K562 (cell line): ENCODE results near the gene AP1B1. TPM values are rescaled to one million over a fixed set of nuclear protein-coding genes. Genes with fewer than 3 reads are reported as not detected.

ENCODE experiments used
- ATAC-seq: fragments of 200-7000 bp; cut with Tn5 transposase; 3 replicates; pipeline ENCODE4 v1.9.1; 2020; ENCODE audit warnings: moderate library complexity
- BruUV-seq: library from RNA; stranded (reverse); fragments of 400-500 nt; replicated peaks from 2 replicates; lab custom pipeline; 2021; lab: Mats Ljungman, UMichigan
- CTCF ChIA-PET: fragments of 300-600 bp; formaldehyde crosslinking; extraction: SDS; loops from one replicate; lab custom pipeline; 2021; ENCODE audit warnings: low intra/inter-chr PET ratio; lab: Yijun Ruan, JAX
- POLR2A ChIA-PET: fragments of 300-600, 350-650 bp; sonication (Branson Sonifier 250); formaldehyde crosslinking; extraction: SDS; loops from one replicate; lab custom pipeline; 2021; ENCODE audit warnings: antibody characterized with exemption, inconsistent platforms; lab: Yijun Ruan, JAX
- DNase-seq, 4 experiments: peaks; one replicate each; pipeline versions ENCODE4 v3.0.0 to v3.0.0-alpha.2; 2011 to 2018; ENCODE audit warnings: low spot score in 3 of 4, mixed read lengths in 3 of 4; ENCODE audit errors: extremely low read depth in 1 of 4
- FAIRE-seq: peaks from 2 replicates; lab custom pipeline; 2011; peaks lifted over from hg19 to GRCh38; lab: Jason Lieb, UNC
- H2AFZ ChIP-seq: 2 replicates; pipeline ENCODE4 v1.6.0; 2011; ENCODE audit warnings: low read depth, low read length, control low read depth, inconsistent platforms
- H3K27ac ChIP-seq: fragments of 200-600 bp; 3 replicates; pipeline ENCODE4 v1.8.0; 2011; ENCODE audit warnings: low read depth, mild to moderate bottlenecking, control low read depth, inconsistent platforms, low read length, moderate library complexity, mixed read lengths; ENCODE audit errors: extremely low read depth
- H3K27me3 ChIP-seq, 2 experiments: fragments of 300-600 bp in 1 of 2; 2 replicates in 1 of 2; 3 replicates in 1 of 2; pipeline versions ENCODE4 v1.6.0 to v1.8.0; 2011; ENCODE audit warnings: inconsistent platforms in 2 of 2, low read length in 2 of 2, mild to moderate bottlenecking in 1 of 2, mixed read lengths in 1 of 2, moderate library complexity in 1 of 2; ENCODE audit not compliant: control insufficient read depth in 2 of 2, insufficient read depth in 2 of 2
- H3K36me3 ChIP-seq: fragments of 300-600 bp; 3 replicates; pipeline ENCODE4 v1.8.0; 2011; ENCODE audit warnings: mild to moderate bottlenecking, low read length, inconsistent platforms; ENCODE audit not compliant: control insufficient read depth, insufficient read depth
- H3K4me1 ChIP-seq, 2 experiments: fragments of 200-600 bp in 1 of 2; replicated peaks in 1 of 2; 2 replicates in 1 of 2; 3 replicates in 1 of 2; pipeline versions ENCODE4 v1.5.1 to v1.8.0; 2011; ENCODE audit warnings: inconsistent platforms in 2 of 2, low read length in 2 of 2, mild to moderate bottlenecking in 1 of 2, mixed read lengths in 1 of 2, moderate library complexity in 1 of 2; ENCODE audit not compliant: control insufficient read depth in 2 of 2, insufficient read depth in 2 of 2
- H3K4me2 ChIP-seq: 2 replicates; pipeline ENCODE4 v1.6.1; 2011; ENCODE audit warnings: low read length, control low read depth, inconsistent platforms, mixed read lengths; ENCODE audit not compliant: insufficient read depth
- H3K4me3 ChIP-seq: fragments of 200-600 bp; sonication (generic), shearing (Covaris generic); 2 replicates; pipeline ENCODE4 v1.5.1; 2016; ENCODE audit warnings: control low read depth, inconsistent platforms
- H3K79me2 ChIP-seq: fragments of 200-600 bp; 3 replicates; pipeline ENCODE4 v1.8.0; 2011; ENCODE audit warnings: low read length, inconsistent platforms; ENCODE audit not compliant: control insufficient read depth, insufficient read depth
- H3K9ac ChIP-seq, 2 experiments: 2 replicates each; pipeline versions ENCODE4 v1.6.0 to v1.6.1; 2011; ENCODE audit warnings: low read depth in 2 of 2, low read length in 2 of 2, control low read depth in 1 of 2, inconsistent platforms in 1 of 2, mild to moderate bottlenecking in 1 of 2, mixed read lengths in 1 of 2; ENCODE audit not compliant: insufficient read depth in 1 of 2
- H3K9me1 ChIP-seq: one replicate; pipeline ENCODE4 v1.6.0; 2011; ENCODE audit warnings: inconsistent platforms, mild to moderate bottlenecking, low read length, moderate library complexity; ENCODE audit not compliant: control insufficient read depth, insufficient read depth
- H3K9me3 ChIP-seq: replicated peaks from 2 replicates; pipeline ENCODE4 v1.5.1; 2011; ENCODE audit warnings: low read depth, low read length, inconsistent platforms; ENCODE audit not compliant: control insufficient read depth, insufficient read depth
- H4K20me1 ChIP-seq: replicated peaks from 2 replicates; pipeline ENCODE4 v1.6.1; 2011; ENCODE audit warnings: low read length, inconsistent platforms, mixed read lengths; ENCODE audit not compliant: control insufficient read depth, insufficient read depth
- CHD2 ChIP-seq: IDR thresholded peaks from 2 replicates; pipeline ENCODE4 v1.6.1; 2011; ENCODE audit warnings: low read depth, low read length
- EWSR1 ChIP-seq: fragments of 450-650 bp; IDR thresholded peaks from 2 replicates; pipeline ENCODE4 v1.6.1; 2018; ENCODE audit warnings: borderline replicate concordance, mild to moderate bottlenecking, low read depth, moderate library complexity; ENCODE audit not compliant: partially characterized antibody
- KDM1A ChIP-seq, 2 experiments: fragments of 450-650 bp; IDR thresholded peaks; 2 replicates each; pipeline ENCODE4 v1.6.1; 2016; ENCODE audit warnings: mild to moderate bottlenecking in 2 of 2
- NCOA1 ChIP-seq: fragments of 450-650 bp; IDR thresholded peaks from 2 replicates; pipeline ENCODE4 v1.6.1; 2016; ENCODE audit warnings: low read depth
- ZBTB40 ChIP-seq, 2 experiments: fragments of 450-650 bp in 1 of 2; sonication (generic) in 1 of 2; formaldehyde crosslinking in 1 of 2; IDR thresholded peaks; 2 replicates each; pipeline versions ENCODE4 v1.7.1 to v1.9.0; 2016 to 2022; ENCODE audit warnings: inconsistent platforms in 1 of 2, mild to moderate bottlenecking in 1 of 2, missing genetic modification reagents in 1 of 2
- ZNF592 ChIP-seq: fragments of 450-650 bp; IDR thresholded peaks from 2 replicates; pipeline ENCODE4 v1.6.1; 2017; ENCODE audit warnings: antibody characterized with exemption, mild to moderate bottlenecking
- WGBS: fragments of 100-300 bp; shearing (Covaris generic); methylation state at CpG from one replicate; pipeline ENCODE4 v1.1.6; 2016; ENCODE audit warnings: low coverage, mixed read lengths; ENCODE audit not compliant: insufficient coverage; ENCODE audit errors: missing lambda C conversion rate; 5-methylcytosine and 5-hydroxymethylcytosine counted together
- in situ Hi-C: fragments of 300-500 bp; cut with MboI; formaldehyde crosslinking; loops from 4 replicates; pipeline ENCODE4 v1.15.0; 2018; ENCODE audit warnings: inconsistent platforms, mixed read lengths
- intact Hi-C: fragments of 100-400 bp; cut with micrococcal nuclease; formaldehyde crosslinking; loops from 2 replicates; pipeline ENCODE4 v1.14.2; 2022
- polyA plus RNA-seq, 8 experiments: library from polyadenylated mRNA; depleted of rRNA in 4 of 8; stranded (reverse) in 5 of 8; unstranded in 3 of 8; fragments of >200 nt; fragmentation: Nextera tagmentation in 2 of 8; fragmentation: Illumina TruSeq in 1 of 8; extraction: Ambion mirVana in 2 of 8; extraction: Trizol in 1 of 8; gene quantifications; 2 replicates each; pipeline versions ENCODE4 v1.2.1 to v1.2.3, GENCODE V29; 2011 to 2014; ENCODE audit warnings: inconsistent platforms in 1 of 8, missing spikeins in 1 of 8
- total RNA-seq, 7 experiments: library from RNA; depleted of rRNA in 6 of 7; stranded (reverse); fragments of >200 nt in 6 of 7; fragmentation: Illumina TruSeq in 2 of 7; extraction: Trizol in 2 of 7; gene quantifications; 2 replicates each; pipeline versions ENCODE4 v1.2.1 to v1.2.3, GENCODE V29; 2011 to 2021; ENCODE audit warnings: low replicate concordance in 1 of 7

The AP1B1 gene
- total and polyA plus RNA-seq, 9 of the 15 experiments (the other 6 are each of a cell fraction or from before 2014, with no cell fraction given): 1.2 to 60.9 (median 30.1) TPM

DNA sequence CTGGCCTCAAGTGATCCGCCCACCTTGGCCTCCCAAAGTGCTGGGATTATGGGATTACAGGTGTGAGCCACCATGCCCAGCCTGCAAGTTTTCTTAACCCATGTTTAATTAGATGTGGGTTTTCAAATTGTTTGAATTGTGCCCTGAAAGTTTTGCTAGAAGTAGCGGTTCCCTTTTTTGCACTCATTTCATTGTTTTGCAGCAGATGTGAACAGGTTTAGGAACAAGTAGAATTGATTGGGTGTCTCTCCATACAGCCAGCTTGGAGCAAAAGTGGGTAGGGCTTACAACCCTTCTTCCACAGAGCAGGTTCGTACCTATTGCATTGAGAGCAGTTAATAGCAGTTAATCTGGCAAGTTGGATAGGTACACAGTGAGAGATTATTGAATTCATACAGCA, 104.2 kb downstream of the AP1B1 start (continued):
- TF ChIP-seq CHD2: no peak

DNA sequence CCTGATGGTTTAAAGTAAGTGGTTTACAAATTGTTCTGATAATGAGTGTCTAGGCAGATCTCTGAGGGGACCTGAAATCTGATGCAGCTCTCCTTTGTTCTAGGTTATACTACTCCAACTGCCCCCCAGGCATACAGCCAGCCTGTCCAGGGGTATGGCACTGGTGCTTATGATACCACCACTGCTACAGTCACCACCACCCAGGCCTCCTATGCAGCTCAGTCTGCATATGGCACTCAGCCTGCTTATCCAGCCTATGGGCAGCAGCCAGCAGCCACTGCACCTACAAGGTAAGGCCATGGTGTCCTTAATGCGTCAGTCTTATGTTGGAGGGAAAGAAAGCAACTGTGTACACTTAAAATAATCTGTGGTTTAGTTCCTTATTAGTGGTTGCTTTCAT, 110.4 kb downstream of the AP1B1 start:
- Histone ChIP-seq H3K36me3 (peaks cover 94% of the 10 kb centered on the region), H3K4me3 (no peak overlapping the region), H3K9me3 (no peaks in the 10 kb centered on the region), H3K4me2 (no peak overlapping the region), H3K27ac (no peak overlapping the region), H3K4me1 (no peaks in the 10 kb centered on the region; a peak in 1 of 5 replicates), H3K79me2 (peaks cover 70% of the 10 kb centered on the region), H3K9me1 (no peaks in the 10 kb centered on the region), H2AFZ (no peak overlapping the region), H3K27me3 (no peaks in the 10 kb centered on the region), H3K9ac (no peak overlapping the region), H4K20me1 (peaks cover 20% of the 10 kb centered on the region)
- DNase-seq (no peak), FAIRE-seq (no peak), ATAC-seq (no peak)
- CTCF ChIA-PET: no interaction called here
- intact Hi-C loops (no loop called here), in situ Hi-C loops (no loop called here)
- WGBS: 100% methylated on average over 1 of the region's 1 CpG
- BruUV-seq: no TSS peak
- POLR2A ChIA-PET: interaction anchor here (1.0 to 1.8 kb wide), 4 partner anchors 9 to 29 kb away, joined by 3 to 9 read pairs (median 5); partner anchors contain the start of genes EWSR1, GAS2L1 and RHBDD3
- TF ChIP-seq EWSR1 (no peak), ZBTB40 (IDR thresholded peaks at IDR 0.05) (no peak), ZBTB40 (CRISPR knock-in tag; IDR thresholded peaks at IDR 0.05) (no peak), ZNF592 (no peak), KDM1A (IDR thresholded peaks at IDR 0.05) (no peak), NCOA1 (no peak)
